Dedifferentiated amniotic fluid mesenchymal stem cell (primary cell): ENCODE measurements around the gene ANG.

Experiments used
- DNase-seq: peaks from one replicate; pipeline ENCODE4 v3.0.0-alpha.2; 2016; ENCODE audit errors: extremely low spot score

The ANG gene

GRCh38 chr14:20743556-20743955 lies 55.0 kb downstream of the ANG start:
- DNase-seq: no peak
